Measurements from ENCODE around the gene SPINT2. TPM values are rescaled to one million over a fixed set of nuclear protein-coding genes. Genes with fewer than 3 reads are reported as not detected.
"Not testable (repeated sequence)": the region's sequence is repeated elsewhere in the genome, so short reads cannot be mapped to it uniquely, and the experiment has no call there.

Gene SPINT2
- total RNA-seq, 1 donor from 2014 or later = 13.8 TPM

DNA sequence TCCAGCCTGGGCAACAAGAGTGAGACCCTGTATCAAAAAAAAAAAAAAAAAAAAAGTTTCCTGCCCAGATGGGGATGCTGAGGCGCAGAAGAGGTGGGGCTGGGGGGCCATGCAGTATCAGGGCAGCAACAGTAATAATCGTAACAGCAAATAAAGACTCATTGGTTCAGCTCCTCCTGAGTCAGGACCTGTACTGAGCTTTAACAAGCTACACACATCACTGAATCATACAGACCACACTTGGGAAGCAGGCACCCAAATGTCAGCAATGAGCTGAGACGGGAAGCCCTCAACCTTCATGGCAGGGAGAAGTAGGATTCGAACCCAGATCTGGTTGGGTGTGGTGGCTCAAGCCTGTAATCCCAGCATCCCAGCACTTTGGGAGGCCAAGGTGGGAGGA, 29.8 kb upstream of the SPINT2 start:
- DNase-seq (ENCODE audit: low spot score) = no peak

DNA sequence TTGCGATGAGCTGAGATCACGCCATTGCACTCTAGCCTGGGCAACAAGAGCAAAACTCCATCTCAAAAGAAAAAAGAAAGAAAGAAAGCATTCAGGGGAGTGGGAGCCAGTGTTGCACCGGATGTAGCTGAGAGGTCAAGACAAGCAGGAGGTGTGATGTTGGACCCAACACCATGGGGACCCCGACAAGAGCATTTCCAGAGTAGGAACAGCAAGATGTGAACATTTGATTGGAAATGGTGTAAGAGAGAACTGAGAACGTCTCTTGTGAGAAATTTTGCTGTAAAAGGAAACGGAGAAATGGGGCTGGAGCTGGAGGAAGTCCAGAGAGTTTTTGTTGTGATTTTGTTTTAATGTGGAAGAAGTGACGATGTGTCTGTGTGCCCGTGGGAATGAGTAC, 24.6 kb upstream of the SPINT2 start:
- DNase-seq (ENCODE audit: low spot score) = no peak

DNA sequence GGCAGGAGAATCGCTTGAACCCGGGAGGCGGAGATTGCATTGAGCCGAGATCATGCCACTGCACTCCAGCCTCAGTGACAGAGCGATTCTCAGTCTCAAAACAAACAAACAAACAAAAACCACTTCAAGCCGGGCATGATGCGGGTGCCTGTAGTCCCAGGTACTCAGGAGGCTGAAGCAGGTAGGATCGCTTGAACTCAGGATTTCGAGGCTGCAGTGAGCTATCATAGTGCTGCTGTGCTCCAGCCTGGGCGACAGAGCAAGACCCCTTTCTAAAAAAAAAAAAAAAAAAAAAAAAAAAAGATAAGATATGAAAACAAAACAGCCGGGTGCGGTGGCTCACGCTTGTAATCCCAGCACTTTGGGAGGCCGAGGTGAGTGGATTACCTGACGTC, 21.1 kb upstream of the SPINT2 start:
- no peak for DNase-seq (ENCODE audit: low spot score)

DNA sequence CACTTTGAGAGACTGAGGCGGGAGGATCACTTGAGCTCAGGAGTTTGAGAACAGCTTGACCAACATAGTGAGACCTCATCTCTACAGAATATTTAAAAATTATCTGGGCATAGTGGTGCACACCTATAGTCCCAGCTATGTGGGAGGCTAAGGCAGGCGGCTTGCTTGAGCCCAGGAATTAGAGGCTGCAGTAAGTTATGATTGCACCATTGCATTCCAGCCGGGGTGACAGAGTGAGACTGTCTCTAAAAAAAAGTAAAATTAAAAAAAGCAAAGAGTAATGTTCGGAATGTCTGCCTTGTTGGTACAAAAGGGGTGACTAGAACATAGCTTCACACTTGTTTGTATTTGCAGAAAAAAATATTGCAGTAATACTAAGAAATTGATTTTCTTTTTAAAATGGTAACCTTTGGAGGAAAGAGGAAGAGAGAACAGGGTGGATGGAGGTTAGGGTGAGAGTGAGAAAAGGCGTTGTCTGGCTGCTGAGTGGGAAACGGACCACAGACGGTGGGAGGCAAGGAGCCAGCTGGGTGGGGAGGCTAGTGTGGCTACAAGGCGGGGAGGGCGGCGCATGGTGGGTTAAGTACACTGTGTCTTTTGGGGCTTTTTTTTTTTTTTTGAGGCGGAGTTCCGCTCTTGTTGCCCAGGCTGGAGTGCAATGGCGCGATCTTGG, 18.4 kb upstream of the SPINT2 start:
- DNase-seq (ENCODE audit: low spot score) = no peak

DNA sequence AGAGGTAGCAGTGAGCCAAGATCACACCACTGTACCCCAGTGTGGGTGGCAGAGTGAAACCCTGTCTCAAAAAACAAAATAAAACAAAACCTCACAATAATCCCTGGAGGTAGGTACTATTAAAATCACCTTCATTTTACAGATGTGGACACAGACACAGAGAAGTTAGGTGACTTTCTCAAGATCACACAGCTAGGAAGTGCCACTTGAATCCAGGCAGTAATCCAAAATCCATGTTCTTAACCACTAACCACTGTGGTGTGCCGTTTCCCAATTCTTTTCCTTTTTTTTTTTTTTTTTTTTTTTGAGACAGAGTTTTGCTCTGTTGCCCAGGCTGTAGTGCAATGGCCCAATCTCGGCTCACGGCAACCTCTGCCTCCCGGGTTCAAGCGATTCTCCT, 17.2 kb upstream of the SPINT2 start:
- no peak for DNase-seq (ENCODE audit: low spot score)

DNA sequence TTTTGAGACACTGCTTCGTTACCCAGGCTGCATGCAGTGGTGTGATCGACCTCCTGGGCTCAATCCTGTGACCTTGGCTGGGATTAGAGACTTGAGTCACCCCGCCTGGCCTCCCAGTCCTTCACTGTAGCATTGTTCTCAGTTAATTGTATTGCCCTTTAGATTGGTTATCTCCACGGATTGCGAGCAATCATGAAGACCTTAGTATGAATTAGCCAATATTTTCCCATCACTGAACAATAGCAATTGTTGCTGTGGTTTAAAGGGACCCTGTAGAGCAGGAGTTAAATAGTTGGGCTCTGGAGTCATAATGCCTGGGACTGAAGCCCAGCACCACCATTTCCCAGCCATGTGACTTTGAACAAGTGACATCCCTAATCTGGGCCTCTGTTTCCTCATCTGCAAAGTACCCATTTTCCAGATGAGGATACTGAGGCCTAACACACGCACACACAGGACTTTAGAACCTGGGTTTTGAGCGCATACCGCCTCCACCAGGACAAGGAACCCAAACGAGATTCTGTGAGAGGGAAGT, 16.6 kb upstream of the SPINT2 start:
- no peak for DNase-seq (ENCODE audit: low spot score)

DNA sequence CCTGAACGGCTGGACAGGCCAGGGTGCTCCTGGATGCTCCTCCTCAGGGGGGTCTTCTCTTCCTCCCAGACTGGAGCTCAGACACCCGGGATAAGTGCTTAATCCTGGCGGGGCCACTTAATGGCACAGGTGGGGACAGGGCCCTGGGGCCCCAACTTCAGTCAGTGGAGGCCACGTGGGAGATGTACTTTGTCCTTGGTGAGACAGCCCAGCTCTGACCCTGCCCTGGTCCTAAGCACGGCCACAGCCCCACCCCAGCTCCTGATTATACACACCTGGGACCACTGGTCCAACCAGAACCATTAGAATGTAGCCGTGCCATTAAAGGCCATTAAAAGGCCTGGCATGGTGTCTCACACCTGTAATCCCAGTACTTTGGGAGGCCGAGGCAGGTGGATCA, 16.0 kb upstream of the SPINT2 start:
- DNase-seq (ENCODE audit: low spot score) = no peak

DNA sequence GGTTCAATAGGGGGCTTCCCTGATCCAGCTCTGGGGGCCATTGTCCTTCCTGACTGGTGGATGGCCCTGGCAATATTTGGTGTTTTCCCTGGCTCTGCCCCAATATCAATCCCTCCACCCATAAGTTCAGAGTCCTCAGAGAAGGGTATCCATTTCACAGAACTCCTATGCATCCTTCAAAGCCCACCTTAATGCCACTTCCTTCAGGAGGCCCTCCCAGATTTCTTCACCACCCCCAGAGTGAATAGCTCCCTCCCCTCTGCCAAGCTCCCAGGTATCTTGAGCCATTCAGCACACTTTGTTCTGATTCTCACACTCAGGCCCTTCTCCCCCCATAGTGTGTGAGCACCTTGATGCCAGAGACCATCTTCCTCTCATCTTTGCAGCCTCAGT, 13.9 kb upstream of the SPINT2 start:
- DNase-seq (ENCODE audit: low spot score) = no peak

DNA sequence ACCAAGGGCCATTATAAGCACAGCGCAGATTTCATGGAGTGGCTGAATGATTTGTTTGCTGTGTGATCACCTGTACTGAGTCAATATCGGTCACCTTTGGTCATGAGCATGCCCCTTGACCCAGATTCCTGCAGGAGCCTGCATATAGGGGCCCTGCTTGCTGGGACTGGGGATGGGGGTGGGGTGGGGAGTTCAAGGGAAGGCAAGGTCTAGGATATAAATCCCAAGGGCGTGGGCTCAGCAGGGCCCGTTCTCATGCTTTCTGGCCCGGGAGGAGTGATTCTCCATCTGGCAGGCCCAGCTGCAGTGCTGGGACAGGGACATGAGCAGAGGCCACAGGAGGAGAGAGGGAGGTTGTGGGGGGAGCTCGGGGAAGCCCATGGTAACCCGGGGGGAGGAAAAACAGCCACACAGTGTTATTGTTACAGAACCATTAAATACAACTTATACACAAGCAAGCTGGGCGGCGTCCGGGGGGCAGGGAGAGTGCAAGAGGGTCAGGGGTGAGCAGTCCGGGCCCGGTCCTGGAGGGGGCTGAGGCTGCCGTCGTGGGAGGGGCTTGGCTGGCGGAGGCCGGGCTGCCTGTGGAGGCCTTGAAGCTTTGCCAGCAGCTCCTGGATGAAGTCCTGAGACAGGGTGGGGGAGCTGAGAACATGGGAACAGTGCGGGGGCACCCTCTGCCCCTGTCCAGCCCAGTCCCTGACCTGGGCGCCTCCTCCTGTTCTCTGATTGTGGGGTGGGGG, 13.4 kb upstream of the SPINT2 start:
- DNase-seq (ENCODE audit: low spot score) = no peak

DNA sequence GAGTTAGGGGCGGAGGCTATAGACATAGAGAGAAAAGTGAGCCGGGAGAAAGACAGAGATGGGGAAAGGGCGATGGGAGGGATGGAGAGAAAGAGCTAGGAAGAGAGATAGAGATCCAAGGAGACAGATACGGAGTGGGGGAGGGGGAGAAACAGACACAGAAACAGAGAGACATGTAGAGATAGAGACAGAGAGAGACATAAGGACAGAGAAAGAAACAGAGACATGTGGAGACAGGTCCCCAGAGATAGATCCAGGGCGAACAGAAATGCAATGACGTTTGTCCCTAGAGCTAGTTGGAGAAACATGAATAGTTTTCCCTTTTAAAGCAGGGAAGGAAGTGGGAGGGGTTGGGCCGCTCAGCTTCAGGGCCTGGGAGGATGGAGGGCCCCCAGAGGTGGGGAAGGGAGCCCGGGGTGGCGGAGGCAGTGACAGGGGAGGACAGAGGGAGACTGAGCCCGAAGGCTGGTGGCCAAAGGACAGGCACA, 12.8 kb upstream of the SPINT2 start:
- no peak for DNase-seq (ENCODE audit: low spot score)

DNA sequence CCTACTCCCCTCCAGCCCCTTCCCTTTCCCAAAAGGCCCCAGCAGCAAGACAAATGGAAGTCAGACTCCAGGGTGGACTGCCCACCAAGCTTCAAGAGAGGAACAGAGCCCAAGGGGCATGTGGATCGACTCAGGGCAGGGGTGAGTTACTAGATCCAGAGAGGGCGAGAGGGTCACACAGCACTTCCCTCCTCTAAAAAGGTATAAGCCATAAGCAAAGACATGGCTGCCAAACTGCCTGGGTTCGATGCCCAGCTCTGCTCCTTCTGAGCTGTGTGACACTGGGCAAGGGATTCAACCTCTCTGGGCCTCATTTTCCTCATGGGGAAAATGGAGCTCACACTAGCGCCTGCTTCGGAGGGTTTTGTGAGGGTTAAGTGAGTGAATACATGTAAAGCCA, 12.0 kb upstream of the SPINT2 start:
- DNase-seq (ENCODE audit: low spot score) = no peak

DNA sequence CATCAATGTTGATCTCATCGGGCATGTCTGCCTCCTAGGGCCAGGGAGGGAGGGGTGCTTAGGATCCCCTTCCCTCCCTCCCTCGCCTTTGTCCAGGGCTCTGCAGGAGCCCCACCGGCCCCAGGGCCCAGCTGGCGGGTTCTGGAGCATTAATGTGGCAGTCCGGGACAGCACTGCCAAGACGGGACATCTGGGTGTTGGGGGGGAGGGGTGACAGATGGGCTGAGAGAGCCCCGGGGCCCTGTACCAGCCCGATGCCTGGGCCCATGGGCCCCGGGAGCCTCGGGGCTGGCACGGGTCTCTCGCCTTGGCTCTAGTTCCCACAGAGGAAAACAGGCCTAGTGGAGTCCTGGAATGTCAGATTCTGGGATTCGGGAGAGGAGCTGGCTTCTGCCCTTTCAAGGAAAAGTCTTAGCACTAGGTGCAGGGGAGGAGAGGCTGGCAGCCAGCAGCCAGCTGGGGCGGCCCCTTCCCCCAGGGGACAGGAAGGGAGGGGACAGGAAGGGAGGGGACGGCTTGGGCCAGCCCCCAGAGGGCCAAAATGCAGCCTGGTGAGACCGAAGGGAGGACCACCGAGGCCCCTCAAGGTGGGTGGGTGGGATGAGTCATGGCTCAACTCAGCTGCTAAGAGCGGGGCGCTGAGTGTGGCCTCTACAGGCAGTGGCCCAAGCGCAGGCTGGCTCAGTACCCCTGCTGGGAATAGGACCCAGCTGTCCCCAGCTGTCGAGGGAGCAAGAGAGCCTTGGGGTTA, 11.3 kb upstream of the SPINT2 start:
- no peak for DNase-seq (ENCODE audit: low spot score)

DNA sequence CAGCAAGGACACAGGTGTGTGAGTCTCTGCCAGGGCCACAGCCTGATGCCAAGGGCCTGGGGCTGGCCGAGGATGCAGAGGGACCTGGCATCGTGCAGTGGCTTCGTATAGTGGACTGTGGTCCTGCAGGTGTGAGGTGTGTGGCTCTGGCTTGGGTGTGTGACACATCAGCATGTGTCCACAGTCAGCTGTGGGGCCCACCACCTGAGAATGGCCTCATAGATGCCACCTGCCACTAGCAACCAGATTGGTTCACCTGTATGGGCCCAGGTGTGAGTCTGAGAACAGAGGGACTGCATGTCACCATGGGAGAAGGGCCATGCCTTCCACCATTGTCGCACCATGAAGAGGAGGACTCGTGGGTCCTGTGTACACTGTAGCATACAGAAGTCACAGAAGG, 10.6 kb upstream of the SPINT2 start:
- no peak for DNase-seq (ENCODE audit: low spot score)

DNA sequence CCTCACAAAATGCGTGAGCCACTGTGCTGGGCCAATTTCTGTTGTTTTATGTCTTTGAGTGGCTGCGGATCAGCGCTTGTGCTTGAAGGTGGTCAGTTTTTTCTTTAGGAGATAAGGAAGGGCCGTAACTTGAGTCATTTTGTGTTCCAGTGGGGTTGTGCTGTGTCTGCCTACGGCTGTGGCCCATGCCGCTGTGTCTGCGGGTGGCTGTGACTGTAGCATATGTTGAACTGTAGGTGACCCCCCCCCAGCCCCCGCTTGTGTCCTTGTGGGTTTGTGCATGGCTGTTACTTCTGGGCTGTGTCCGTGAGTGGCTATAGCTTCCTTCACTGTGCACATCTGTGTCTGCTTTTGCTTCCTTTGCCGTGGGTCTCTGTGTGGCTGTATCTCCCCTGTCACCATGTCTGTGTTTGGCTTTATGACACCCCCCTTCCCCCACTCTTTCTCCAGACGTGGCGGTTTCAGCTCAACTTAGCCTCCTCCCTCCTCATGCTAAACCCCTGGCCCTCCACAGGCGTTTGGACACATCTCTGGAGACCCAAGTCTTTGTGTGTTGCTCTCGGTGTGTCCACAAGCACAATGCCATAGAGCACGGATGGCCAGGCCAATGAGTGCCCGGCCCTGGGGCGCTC, 8.9 kb upstream of the SPINT2 start:
- no peak for DNase-seq (ENCODE audit: low spot score)

DNA sequence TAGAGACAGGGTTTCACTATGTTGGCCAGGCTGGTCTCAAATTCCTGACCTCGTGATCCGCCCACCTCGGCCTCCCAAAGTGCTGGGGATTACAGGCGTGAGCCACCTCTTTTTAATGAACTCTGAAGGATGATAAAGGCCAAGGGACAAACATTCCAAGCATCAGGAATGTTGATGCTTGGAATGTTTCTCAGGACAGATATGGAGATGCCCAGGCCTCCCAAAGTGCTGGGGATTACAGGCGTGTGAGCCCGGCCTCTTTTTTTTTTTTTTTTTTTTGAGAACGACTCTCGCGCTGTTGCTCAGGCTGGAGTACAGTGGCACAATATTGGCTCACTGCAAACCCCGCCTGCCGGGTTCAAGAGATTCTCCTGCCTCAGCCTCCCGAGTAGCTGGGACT, 2.4 kb upstream of the SPINT2 start:
- DNase-seq (ENCODE audit: low spot score) = not testable (repeated sequence)

DNA sequence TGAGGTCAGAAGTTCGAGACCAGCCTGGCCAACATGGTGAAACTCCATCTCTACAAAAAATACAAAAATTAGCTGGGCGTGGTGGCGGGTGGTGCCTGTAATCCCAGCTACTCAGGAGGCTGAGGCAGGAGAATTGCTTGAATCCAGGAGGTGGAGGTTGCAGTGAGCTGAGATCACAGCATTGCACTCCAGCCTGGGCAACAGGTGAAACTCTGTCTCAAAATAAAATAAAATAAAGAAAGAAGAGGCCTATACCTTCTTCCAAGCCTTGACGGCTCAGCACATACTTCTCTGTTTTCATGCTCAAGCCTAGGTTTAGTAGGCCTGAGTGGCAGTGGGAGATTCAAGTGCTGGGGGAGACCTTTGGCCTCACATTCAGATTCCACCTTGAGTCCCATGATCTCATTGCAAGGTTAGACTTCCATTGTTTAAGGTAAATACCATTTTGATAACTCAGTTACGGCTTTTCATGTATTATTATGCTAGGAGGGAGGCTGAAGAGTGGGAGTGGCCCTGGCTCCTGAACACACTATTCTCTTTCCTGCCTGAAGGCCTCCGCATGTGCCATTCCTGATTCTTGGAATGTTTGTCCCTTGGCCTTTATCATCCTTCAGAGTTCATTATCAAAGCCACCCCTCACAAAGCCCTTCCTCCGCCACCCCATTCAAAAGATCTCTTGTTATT, 1.6 kb upstream of the SPINT2 start:
- DNase-seq (ENCODE audit: low spot score) = no peak

DNA sequence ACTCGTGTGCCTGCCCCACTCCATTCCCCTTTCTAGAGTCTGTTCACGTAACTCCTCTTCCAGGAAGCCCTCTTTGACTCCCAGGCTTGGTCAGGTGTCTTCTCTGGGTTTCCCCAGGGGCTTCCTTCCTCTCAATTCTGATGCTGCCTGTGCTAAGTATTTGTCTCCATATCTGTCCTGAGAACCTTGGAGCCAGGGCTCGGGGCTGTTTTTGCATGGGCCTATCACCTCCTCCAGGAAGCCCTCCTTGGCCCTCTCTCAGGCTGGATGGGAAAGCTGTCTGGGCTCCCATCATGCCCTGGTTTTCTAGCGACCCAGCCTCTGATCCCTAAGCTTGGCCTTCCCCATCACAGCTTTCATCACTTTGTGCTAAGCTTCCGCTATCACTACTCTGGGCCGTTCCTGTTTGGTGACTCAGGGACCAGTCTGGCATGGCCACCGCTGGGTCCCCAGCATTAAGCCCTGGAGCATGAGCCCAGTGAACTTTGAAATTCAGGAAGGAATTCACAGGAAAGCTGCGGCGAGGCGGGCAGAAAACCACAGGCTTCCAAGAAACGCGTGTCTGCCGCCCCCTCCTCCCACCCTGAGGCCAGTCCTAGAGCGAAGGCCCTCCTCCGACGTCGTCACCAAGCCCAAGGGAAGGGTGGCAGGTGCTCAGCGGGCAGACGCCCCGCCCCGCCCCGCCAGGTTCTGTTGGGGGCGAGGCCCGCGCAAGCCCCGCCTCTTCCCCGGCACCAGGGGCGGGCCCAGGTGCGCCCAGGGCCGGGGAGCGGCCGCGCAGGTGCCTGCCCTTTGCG, 486 bp upstream of the SPINT2 start:
- no peak for DNase-seq (ENCODE audit: low spot score)

DNA sequence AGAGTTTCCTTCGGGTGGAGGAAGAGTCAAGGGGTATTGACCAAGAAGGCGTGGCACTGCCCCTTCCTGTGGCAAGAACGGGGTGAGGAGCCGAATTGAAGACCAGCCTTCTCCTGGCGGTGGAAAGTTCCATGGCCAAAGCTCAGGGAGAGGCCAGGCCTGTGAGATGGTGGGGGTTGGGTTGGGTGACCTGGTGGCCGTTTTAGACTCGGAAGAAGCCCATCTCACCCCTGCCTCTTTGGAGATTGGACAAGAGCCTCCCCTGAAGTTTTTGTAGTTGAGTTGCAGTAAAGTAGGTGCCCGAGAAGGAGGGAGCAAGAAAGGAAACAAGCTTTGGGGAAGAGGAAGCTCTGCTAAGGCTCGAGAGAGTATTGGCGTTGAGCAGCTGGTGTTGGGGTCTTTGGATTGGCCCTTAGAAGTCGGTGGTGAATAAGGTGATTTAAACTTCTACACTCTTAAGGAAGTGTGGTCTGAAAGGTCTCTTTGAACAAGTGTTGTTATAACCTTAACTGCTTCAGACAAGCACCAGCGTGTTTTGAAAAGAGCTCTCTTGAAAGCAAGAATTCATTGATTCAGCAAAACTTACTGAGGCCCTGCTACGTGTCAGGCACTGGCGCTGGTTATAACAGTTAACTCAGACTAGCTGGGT, 964 bp downstream of the SPINT2 start:
- no peak for DNase-seq (ENCODE audit: low spot score)

DNA sequence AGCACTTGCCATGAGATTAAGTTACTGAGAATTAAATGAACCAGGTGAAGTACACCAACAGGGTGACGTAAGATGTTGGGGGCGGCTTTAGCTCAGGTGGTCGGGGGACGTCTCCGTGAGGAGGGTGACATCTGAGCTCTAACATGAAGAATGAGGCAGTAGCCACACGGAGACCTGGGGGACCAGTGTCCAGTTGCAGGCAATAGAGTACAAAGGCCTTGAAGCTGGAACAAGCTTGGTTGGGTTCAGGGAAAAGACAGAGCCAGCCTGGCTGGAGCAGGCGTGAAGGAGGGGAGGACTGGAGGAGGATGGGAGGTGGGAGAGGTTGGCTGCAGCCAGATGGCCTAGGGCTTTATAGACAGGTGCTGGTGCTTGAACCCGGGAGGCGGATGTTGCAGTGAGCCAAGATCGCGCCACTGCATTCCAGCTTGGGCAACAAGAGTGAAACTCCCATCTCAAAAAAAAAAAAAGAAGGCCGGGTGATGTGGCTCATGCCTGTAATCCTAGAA, 1.6 kb downstream of the SPINT2 start:
- DNase-seq (ENCODE audit: low spot score) = no peak
